DND-41 (cell line): ENCODE data around the gene MLC1.

ENCODE experiments used
- ATAC-seq: fragments of 200-7000 bp; cut with Tn5 transposase; 3 replicates; pipeline ENCODE4 v1.9.1; 2021; ENCODE audit warnings: low read depth; ENCODE audit not compliant: insufficient read depth
- DNase-seq: peaks from one replicate; pipeline ENCODE4 v3.0.0-alpha.2; 2020
- H2AFZ ChIP-seq: 2 replicates; pipeline ENCODE4 v1.6.0; 2012; ENCODE audit warnings: low read depth, low read length
- H3K27ac ChIP-seq: 2 replicates; pipeline ENCODE4 v1.5.1; 2012; ENCODE audit warnings: low read length, inconsistent platforms
- H3K27me3 ChIP-seq: fragments of 200-600 bp; sonication (generic); 2 replicates; pipeline ENCODE4 v1.6.0; 2012; ENCODE audit warnings: low read length, mild to moderate bottlenecking, inconsistent platforms; ENCODE audit not compliant: insufficient read depth, poor library complexity
- H3K36me3 ChIP-seq: 2 replicates; pipeline ENCODE4 v1.5.1; 2012; ENCODE audit warnings: low read length, inconsistent platforms; ENCODE audit not compliant: insufficient read depth
- H3K4me1 ChIP-seq: 2 replicates; pipeline ENCODE4 v1.5.1; 2012; ENCODE audit warnings: mild to moderate bottlenecking, low read length; ENCODE audit not compliant: insufficient read depth
- H3K4me2 ChIP-seq: 2 replicates; pipeline ENCODE4 v1.6.0; 2012; ENCODE audit warnings: mild to moderate bottlenecking, moderate library complexity, low read length, inconsistent platforms; ENCODE audit not compliant: insufficient read depth
- H3K4me3 ChIP-seq, 2 experiments: fragments of 200-600 bp in 1 of 2; shearing (Covaris generic) in 1 of 2; 2 replicates each; pipeline ENCODE4 v1.5.1; 2012 to 2016; ENCODE audit warnings: inconsistent platforms in 2 of 2, low read length in 2 of 2, mild to moderate bottlenecking in 2 of 2, low read depth in 1 of 2, moderate library complexity in 1 of 2
- H3K79me2 ChIP-seq: 2 replicates; pipeline ENCODE4 v1.6.0; 2012; ENCODE audit warnings: low read length, inconsistent platforms; ENCODE audit not compliant: insufficient read depth
- H3K9ac ChIP-seq: 2 replicates; pipeline ENCODE4 v1.6.0; 2012; ENCODE audit warnings: low read depth, mild to moderate bottlenecking, inconsistent platforms, low read length, moderate library complexity
- H3K9me3 ChIP-seq: 2 replicates; pipeline ENCODE4 v1.5.1; 2012; ENCODE audit warnings: low read length, moderate library complexity, mild to moderate bottlenecking, inconsistent platforms; ENCODE audit not compliant: insufficient read depth, severe bottlenecking
- H4K20me1 ChIP-seq: 2 replicates; pipeline ENCODE4 v1.6.0; 2012; ENCODE audit warnings: low read length; ENCODE audit not compliant: insufficient read depth
- CTCF ChIP-seq: IDR thresholded peaks from 2 replicates; pipeline ENCODE4 v1.5.1; 2012; ENCODE audit warnings: borderline replicate concordance, low read length, moderate library complexity, mild to moderate bottlenecking; ENCODE audit not compliant: poor library complexity, severe bottlenecking; ENCODE audit errors: extremely low read depth
- EZH2 ChIP-seq: IDR thresholded peaks from 3 replicates; pipeline ENCODE4 v1.6.1; 2012; ENCODE audit warnings: borderline replicate concordance, low read depth, mild to moderate bottlenecking, moderate library complexity, low read length, inconsistent platforms; ENCODE audit not compliant: severe bottlenecking

The MLC1 gene

GRCh38 chr22:50118557-50119168, 33.4 kb upstream of the MLC1 start:
- TF ChIP-seq CTCF (no peak), EZH2 (no peak)
- H3K36me3 ChIP-seq = no peaks in the 10 kb centered on the region
- H3K9me3 ChIP-seq = peaks cover 5% of the 10 kb centered on the region
- DNase-seq (no peak), ATAC-seq (no peak)
- no peak overlapping the region for H2AFZ ChIP-seq
- no peak overlapping the region for H3K9ac ChIP-seq
- no peaks in the 10 kb centered on the region for H3K4me1 ChIP-seq
- H3K4me3 ChIP-seq = no peak overlapping the region
- H3K79me2 ChIP-seq = no peaks in the 10 kb centered on the region
- H3K27ac ChIP-seq = no peak overlapping the region
- no peak overlapping the region for H3K4me2 ChIP-seq
- peaks cover 21% of the 10 kb centered on the region for H3K27me3 ChIP-seq
- H4K20me1 ChIP-seq = no peaks in the 10 kb centered on the region

GRCh38 chr22:50118129-50118528, 32.9 kb upstream of the MLC1 start:
- H3K9me3 ChIP-seq = peaks cover under 1% of the 10 kb centered on the region
- no peak for ATAC-seq
- peaks cover 21% of the 10 kb centered on the region for H3K27me3 ChIP-seq
- H3K36me3 ChIP-seq = no peaks in the 10 kb centered on the region
- TF ChIP-seq EZH2 (no peak), CTCF (no peak)
- H4K20me1 ChIP-seq = no peaks in the 10 kb centered on the region
- H2AFZ ChIP-seq = no peak overlapping the region
- H3K4me3 ChIP-seq = no peak overlapping the region
- no peaks in the 10 kb centered on the region for H3K4me1 ChIP-seq
- H3K27ac ChIP-seq = no peak overlapping the region
- H3K9ac ChIP-seq = no peak overlapping the region
- no peak overlapping the region for H3K4me2 ChIP-seq
- DNase-seq = no peak
- H3K79me2 ChIP-seq = no peaks in the 10 kb centered on the region

- Histone ChIP-seq H3K9me3 (no peaks in the 10 kb centered on the region), H3K4me3 (no peak overlapping the region), H3K27me3 (peaks cover 21% of the 10 kb centered on the region), H2AFZ (no peak overlapping the region), H3K4me1 (no peaks in the 10 kb centered on the region), H3K4me2 (no peak overlapping the region), H3K27ac (no peak overlapping the region), H3K79me2 (no peaks in the 10 kb centered on the region), H4K20me1 (no peaks in the 10 kb centered on the region), H3K9ac (no peak overlapping the region), H3K36me3 (no peaks in the 10 kb centered on the region)
- ATAC-seq = no peak
- DNase-seq = no peak
- TF ChIP-seq CTCF = no peak
- no peak for TF ChIP-seq EZH2
Observed at GRCh38 chr22:50117168-50117762, 32.0 kb upstream of the MLC1 start.
